GM03348 (cell line): Measurements from ENCODE around the gene MYO3B.
A peak's percentile ranks its signal among the peaks of the same experiment; 100 is the strongest.
"Not testable (repeated sequence)": the region's sequence is repeated elsewhere in the genome, so short reads cannot be mapped to it uniquely, and the experiment has no call there.

Source experiments
- DNase-seq: peaks from one replicate; pipeline ENCODE4 v3.0.0; 2012; ENCODE audit warnings: low spot score

Gene MYO3B

DNA sequence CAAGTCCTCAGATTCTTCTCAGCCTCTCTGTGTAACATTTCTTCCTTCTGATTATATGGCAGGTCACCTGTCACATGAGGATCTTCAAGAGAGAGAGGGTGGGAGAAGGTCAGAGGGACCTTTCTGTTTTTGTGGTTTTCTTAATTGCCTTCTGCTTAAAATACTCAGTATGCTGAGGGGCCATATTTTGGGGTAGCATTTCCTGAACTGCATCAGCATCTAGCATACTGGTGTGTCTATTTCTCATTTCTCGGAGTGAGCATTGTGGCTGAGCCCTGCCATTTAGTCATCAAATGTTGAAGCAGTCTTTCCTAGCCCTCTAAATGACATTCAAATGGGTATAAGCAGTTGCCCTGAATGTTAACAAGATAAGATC, 162.7 kb downstream of the MYO3B start:
- DNase-seq, result no peak

DNA sequence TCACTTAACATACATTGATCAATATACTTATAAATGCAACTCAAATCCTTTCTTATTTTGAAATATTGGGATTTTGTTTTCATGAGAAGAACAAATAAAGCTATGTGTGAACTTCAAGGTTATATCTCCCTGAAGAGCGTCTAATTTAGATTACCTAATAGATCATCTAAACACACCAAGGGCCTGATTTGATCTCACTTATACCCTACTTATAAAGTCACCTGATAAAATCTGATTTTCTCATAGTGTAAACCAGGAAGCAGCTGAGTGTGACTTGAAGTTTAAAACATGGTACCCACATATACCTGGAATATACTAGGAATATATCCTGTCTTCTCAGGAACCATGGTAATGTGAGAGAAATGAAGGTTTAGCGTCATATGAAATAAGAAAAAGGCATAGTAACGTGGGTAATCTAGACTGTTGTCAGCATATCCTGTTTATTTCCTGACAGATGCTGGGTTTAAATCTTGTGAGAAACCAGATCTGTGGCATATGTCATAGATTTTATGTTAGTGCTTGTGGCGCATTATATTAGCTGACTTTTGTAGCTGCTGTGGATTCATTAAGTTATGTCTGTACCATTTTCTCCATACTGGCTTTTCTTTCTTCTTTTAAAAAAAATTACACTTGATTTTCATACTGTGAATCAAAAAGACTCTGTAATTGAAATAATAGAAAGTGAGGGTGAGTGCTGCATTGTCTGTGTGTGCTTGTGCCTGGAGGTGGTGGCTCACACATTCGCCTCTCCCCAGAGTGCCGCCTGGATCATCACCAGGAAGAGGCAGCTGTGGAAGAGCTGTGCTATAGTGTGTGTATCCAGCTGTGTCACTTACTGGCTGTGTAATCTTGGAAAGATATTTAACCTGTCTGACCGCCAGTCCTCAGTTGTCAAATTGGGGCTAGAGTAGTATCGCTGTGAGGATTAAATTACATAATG, 164.0 kb downstream of the MYO3B start:
- DNase-seq, result no peak

GRCh38 chr2:170344663-170345346, 166.9 kb downstream of the MYO3B start:
- no peak for DNase-seq

GRCh38 chr2:170345607-170346006, 167.7 kb downstream of the MYO3B start:
- no peak for DNase-seq

DNA sequence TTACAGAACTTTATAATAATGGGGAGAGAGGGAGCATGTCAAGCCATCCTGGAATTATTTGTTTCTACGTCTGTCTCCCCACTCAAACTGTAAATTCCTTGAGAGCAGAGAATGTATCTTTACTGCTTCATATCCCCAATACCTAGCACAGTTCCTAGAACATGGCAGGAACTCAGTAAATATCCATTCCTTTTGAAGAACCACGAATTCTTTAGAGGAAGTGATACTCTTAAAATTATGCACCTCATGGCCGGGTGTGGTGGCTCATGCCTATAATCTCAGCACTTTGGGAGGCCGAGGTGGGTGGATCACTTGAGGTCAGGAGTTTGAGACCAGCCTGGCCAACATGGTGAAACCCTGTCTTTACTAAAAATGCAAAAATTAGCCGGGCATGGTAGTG, 171.3 kb downstream of the MYO3B start:
- not testable (repeated sequence) for DNase-seq

DNA sequence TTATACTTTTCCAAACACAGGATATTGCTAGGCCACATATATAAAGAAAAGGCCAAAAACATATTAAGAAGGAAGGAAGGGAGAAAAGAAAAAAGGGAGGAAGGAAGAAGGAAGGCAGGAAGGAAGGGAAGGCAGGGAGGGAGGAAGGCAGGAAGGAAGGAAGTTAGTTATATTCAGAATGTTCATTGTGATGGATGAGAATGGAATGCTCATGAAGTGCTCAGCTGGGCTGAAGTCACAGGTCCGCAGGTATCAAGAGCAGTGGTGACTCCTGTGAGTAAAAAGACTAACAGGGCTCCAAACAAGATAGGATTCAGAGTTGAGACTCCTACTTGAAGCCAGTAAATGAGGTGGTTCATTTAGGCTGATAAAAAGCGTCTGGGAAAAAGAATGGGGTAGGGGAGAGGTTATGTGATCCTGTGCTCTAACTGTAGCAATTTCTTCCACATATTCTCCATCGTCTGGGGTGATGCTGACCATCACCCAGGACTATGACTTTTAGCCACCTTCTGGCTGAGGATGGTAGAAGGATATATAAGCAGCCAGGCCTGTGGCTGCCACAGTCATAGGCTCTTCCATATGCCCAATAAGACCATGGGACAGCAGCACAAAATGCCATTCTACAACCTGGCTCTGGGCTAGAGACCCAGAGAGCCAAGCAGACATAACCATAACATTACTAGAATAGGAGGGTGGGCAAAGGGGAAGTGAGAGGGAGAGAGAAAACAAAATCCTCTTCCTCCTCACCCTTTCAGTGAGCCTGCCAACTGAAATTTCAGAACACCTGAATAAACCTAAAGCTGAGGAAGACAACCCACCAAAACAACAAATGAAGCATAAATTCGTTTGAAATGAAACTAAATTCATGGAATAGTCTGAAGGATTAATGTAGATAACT, 173.2 kb downstream of the MYO3B start:
- DNase-seq, result no peak

DNA sequence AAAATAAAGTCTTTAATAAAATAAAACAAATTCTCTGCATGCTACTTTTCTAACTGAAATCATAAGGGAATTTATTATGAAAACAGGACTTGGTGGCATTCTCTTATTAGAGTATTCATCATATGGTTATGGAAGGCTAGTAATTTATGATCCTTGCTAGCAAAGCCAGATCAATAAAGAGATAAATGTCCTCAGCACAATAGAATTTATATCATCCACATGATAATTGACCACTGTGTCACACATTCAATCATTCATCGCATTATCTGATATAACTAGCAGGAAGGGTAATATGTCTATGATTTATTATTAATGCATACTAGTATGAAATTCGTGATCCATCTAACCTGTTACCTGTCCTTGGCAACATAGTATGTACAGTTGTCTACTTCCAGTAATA, 175.8 kb downstream of the MYO3B start:
- DNase-seq, result no peak

DNA sequence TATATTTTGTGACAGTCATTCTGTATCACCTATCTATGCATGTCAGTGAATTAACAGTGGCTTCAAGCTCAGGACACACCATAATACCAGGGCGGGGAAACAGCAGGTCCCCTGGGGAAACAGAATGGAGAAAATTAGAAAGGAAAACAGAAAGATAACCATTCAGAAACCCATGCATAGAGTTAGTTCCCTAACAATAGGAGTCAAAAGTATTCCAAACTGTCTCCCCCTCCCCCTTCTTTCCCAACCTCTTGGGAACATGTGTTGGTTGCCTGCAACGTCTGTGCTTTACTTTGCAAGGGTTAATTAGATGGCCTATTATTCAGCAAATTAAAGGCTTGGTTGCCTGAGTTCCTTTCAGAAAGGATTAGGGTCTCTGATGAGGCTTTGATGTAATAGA, 176.4 kb downstream of the MYO3B start:
- no peak for DNase-seq

DNA sequence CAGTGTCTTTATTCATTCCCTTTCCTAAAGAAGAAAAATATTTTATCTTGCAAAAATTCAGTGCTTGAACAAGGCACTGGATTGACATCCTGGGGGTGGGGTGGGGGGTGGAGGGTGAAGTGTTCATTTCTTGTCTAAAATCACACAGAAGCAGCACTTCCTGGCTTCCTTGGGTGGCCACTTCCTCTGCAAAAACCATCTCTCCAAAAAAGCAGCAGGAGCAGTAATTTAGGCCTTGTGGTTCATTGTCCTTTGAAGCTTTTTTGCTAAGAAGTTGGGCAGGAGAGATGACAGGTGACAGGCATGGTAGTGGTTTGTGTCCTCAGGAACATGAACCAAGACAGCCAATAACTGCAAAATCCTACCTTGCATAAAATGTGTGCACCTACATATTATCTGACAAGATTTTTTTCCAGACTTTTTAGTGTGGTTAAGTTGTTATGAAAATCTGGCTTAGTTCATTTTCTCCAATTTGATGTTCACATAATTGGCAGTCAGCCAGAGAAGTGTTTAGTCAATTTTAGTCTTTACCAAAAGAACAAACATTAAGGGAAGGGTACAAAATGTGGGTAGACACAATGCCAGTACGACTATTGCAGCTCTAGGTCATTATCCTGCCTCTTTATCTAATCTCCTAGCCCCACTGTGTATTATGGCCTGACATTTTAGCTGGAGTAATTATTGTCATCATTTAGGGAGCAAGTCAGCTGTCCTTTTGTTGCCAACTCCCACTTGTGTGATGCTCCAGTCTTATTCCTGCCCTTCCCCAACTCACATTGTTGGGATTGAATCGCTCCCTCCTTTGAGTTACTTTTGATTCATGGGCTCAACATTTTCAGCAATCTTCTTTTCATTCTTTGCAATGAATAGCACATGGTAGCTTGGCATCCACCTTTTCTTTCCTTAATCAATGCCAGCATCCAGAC, 177.2 kb downstream of the MYO3B start:
- DNase-seq, result no peak

GRCh38 chr2:170359466-170359865, 181.5 kb downstream of the MYO3B start:
- no peak for DNase-seq

- DNase-seq, result no peak
Observed at GRCh38 chr2:170360546-170361089, 182.7 kb downstream of the MYO3B start.

DNA sequence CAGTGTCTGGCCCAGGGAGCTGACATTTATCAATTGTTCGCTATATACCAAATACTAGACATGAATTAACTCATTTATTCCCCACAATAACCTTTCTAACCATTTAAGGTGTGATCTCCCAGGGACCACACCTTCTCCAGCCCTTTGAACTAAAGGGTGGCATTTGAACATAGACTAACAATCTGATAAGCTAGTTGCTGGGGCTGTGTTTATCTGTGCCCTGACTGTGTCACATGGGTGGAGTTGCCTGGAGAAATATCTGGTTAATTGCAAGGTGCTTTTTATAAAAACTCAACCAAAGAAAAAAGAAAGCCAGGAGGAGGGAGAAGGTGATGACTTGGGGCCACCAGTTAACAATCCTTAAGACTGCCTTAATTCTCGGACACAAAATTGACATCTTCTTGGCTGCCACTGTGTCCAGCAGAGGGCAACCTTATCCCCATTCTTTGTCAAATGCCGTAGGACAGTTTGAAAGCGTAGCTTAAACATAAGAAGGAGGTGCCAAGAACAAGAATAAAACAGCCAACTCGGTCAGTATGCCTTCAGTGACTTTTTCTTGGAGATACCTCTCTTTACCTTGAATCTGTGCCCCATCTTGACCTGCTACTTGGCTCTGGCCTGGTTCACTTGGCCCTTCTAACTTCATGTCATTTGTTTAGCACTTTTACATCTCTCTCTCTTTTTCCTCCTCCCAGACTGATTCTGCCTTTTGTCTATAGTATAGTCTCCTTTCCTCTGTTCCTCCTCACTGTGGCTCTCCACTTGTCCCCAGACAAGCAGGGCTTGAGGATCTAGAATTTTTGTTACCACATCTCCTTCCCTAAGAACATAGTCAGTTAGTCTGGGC, 183.4 kb downstream of the MYO3B start:
- peak; percentile 12 for DNase-seq

DNA sequence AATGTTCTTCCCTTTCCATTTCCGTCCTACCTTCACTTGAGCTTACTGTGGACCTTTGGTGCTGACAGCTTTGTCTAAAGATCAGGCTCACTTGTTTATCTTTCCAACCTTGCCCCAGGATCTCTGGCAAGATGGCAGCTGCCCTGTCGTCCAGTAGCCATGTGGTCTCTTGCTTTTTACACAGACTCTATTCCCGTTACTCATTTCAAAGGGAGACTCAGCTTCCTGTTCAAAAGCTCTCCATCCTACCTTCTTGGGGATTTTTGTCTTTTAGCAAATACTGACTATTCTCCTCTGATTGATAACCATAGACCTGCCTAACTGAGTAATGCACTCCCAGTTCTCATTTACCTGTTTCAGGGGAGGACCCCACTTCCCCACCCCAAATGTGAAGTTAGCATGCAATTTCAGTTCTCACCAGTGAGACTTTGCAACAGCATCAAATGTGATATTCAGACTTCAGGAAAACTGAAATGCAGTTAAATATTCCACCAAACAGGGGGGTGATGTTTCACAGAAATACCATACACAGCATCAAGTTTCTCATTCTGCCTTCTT, 184.4 kb downstream of the MYO3B start:
- DNase-seq, result no peak

DNA sequence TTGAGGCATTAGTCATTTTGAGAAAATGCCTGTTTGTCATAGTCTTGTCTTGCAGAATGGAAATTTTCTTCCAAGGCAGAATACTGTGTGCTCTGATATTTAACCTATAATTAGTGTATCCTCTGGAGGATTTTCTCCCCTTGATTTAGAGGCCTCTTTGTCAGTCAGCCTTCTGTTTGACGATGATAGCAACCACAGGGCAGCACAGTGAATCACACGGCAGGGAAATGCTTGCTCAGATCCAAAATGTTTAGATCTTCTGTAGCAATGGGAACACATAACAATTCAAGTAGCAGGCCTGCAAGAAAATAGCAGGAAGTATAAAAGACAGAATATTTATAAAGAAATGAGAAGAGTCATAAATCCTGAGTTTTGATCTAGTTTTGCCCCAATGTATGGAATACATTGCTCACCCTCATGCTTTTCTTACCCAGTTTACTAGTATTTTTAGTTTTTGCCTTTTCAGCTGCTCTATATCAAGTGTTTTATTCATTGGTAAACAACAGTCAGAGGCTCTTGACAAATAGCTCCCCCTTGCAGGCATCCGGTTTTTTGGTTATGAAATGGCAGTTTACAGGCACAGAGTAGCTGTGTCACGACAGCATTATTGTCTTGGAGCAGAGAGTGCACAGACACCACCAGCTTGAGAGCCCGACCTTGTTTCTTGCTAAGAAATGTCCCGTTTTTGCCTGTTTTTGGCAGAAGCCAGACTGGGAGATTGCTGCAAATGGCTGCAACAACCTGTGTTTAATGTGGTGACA, 185.1 kb downstream of the MYO3B start:
- no peak for DNase-seq

GRCh38 chr2:170365003-170365402, 187.1 kb downstream of the MYO3B start:
- no peak for DNase-seq

DNA sequence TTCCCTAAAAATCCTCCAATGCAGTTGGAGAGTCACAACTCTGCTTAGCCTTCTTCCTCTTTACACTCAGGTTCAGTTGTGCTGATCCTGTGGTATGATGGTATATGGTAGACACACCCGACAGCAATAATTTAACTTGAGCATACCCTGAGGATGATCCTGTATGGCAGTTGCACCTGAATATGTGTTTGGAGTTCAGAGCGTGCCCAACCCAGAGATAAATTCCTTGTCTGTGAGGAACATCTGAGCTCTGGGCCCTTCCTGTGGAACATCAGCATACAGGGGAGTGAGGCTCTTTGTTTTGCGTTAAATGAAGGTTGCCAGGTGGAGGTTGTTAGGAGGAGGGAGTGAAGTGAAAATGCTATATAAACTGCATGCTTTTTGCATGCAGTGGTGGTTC, 187.7 kb downstream of the MYO3B start:
- DNase-seq, result no peak

DNA sequence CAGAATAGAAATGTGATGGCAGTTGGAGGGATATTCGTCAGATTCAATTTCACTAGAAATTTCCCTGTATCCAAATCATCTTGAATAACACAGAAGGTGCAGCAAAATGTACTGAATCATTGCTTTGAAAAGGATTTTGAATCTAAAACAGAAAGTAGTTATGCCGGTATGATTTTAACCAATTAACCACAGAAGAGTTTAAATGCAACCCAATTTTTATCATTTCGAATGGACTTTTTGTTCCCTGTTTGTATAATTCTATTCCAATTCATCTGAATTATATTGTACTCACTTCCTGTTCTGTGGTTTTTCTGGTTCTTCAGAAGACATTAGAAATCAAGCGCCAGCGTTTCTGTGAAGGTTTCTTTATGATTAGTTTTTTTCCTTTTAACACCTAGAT, 190.4 kb downstream of the MYO3B start:
- no peak for DNase-seq

DNA sequence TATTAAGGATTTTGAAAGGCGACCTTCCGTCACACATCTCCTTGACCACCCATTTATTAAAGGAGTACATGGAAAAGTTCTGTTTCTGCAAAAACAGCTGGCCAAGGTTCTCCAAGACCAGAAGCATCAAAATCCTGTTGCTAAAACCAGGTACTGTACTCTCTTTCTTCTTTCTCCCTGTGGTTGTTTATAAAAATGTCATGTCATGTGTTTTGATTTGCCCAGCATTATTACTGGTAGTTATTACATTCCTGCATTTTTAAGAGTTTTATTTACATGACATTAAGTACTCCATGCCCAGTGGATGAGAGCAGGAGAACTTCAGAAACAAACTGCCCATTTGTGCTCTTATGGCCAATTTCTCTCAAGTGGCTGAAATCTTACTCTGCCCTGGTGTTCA, 191.3 kb downstream of the MYO3B start:
- no peak for DNase-seq

DNA sequence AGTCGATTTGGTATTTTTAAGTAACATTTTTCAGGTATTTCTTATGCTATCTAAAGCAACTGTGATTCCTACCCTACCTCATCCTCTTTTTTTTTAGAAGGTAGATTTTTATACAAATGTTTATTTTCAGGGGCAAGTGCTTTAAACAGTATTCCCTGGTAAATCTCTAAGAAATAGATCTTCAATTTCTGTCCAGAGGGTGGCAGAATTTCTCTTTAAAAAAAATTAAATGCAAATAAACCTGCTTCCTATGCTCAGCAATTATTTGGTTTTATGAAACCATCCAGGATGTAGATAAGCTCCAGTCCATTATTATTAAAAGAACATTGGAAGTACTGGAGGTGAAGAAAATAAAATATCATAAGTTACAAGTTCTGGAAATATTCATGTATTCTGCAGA, 191.9 kb downstream of the MYO3B start:
- peak; percentile 28 for DNase-seq
